ENCODE data around the gene RALGPS1. TPM values are rescaled to one million over a fixed set of nuclear protein-coding genes. Genes with fewer than 3 reads are reported as not detected.

Gene RALGPS1
- total RNA-seq, 1 donor from 2014 or later: 21.7 TPM

GRCh38 chr9:127075624-127076372 is 161.2 kb downstream of the RALGPS1 start:
- Mint-ChIP-seq H3K4me1 (no peaks in the 10 kb centered on the region), H3K27ac (no peak overlapping the region), H3K4me3 (no peak overlapping the region), H3K9me3 (peaks cover 3% of the 10 kb centered on the region), H3K27me3 (no peaks in the 10 kb centered on the region), H3K36me3 (ENCODE audit: low read depth) (peaks cover 38% of the 10 kb centered on the region)
- POLR2A ChIA-PET: no interaction called here
- CTCF ChIA-PET: no interaction called here
- DNase-seq (no peak), ATAC-seq (ENCODE audit: low read depth) (no peak)
- intact Hi-C loops (cut with micrococcal nuclease): no loop called here
- TF ChIP-seq CTCF (IDR thresholded peaks at IDR 0.05): no peak

- no peaks in the 10 kb centered on the region for H3K4me1 Mint-ChIP-seq
- no peak for TF ChIP-seq CTCF (IDR thresholded peaks at IDR 0.05)
- DNase-seq (no peak), ATAC-seq (ENCODE audit: low read depth) (no peak)
- no peaks in the 10 kb centered on the region for H3K9me3 Mint-ChIP-seq
- H3K36me3 Mint-ChIP-seq (ENCODE audit: low read depth): peaks cover 33% of the 10 kb centered on the region
- no peak overlapping the region for H3K4me3 Mint-ChIP-seq
- CTCF ChIA-PET: no interaction called here
- intact Hi-C loops (cut with micrococcal nuclease): no loop called here
- no peaks in the 10 kb centered on the region for H3K27me3 Mint-ChIP-seq
- H3K27ac Mint-ChIP-seq: no peak overlapping the region
- POLR2A ChIA-PET: no interaction called here
Observed at GRCh38 chr9:127076860-127077643, 162.5 kb downstream of the RALGPS1 start.

GRCh38 chr9:127077644-127077946 is 163.0 kb downstream of the RALGPS1 start:
- Mint-ChIP-seq H3K36me3 (ENCODE audit: low read depth) (peaks cover 28% of the 10 kb centered on the region), H3K27me3 (no peaks in the 10 kb centered on the region), H3K4me1 (no peaks in the 10 kb centered on the region), H3K27ac (no peak overlapping the region), H3K9me3 (no peaks in the 10 kb centered on the region), H3K4me3 (no peak overlapping the region)
- POLR2A ChIA-PET: no interaction called here
- no peak for TF ChIP-seq CTCF (IDR thresholded peaks at IDR 0.05)
- CTCF ChIA-PET: no interaction called here
- ATAC-seq (ENCODE audit: low read depth) (no peak), DNase-seq (no peak)
- intact Hi-C loops (cut with micrococcal nuclease): no loop called here

- ATAC-seq (ENCODE audit: low read depth) (no peak), DNase-seq (no peak)
- Mint-ChIP-seq H3K4me1 (no peaks in the 10 kb centered on the region), H3K9me3 (no peaks in the 10 kb centered on the region), H3K36me3 (ENCODE audit: low read depth) (peaks cover 25% of the 10 kb centered on the region), H3K4me3 (no peak overlapping the region), H3K27ac (no peak overlapping the region), H3K27me3 (no peaks in the 10 kb centered on the region)
- CTCF ChIA-PET: interaction anchor here (0.7 kb wide), 1 partner anchor 18 kb away, joined by 3 read pairs; no protein-coding TSS in a partner anchor
- no peak for TF ChIP-seq CTCF (IDR thresholded peaks at IDR 0.05)
- intact Hi-C loops (cut with micrococcal nuclease): no loop called here
- POLR2A ChIA-PET: no interaction called here
Observed at GRCh38 chr9:127078336-127078735, 163.8 kb downstream of the RALGPS1 start.

DNA sequence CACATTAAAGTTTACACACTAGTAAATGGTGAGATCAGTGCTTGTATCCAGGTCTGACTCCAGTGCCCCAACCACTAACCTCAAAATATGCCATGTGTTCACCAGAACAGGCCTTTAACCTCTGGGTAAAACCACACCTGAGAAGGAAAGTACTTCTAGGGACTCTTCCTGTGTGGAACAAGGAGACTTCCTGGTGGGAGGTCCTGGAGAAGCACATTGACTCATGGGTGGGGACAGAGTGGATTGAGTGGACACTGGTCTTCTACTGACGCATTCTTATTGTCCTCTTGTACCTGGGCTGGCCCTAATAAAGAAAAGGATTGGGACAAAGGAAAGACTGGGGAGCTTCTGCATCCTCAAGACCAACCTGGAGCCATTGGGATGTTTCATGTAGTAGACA is 164.4 kb downstream of the RALGPS1 start:
- H3K4me1 Mint-ChIP-seq: no peaks in the 10 kb centered on the region
- intact Hi-C loops (cut with micrococcal nuclease): no loop called here

More for the DNA sequence above, 164.4 kb downstream of the RALGPS1 start:
- ChIA-PET CTCF (interaction anchor here (0.7 kb wide), 1 partner anchor 19 kb away, joined by 3 read pairs; no protein-coding TSS in a partner anchor), POLR2A (no interaction called here)
- Mint-ChIP-seq H3K27ac (no peak overlapping the region), H3K27me3 (no peaks in the 10 kb centered on the region), H3K4me3 (no peak overlapping the region), H3K36me3 (ENCODE audit: low read depth) (peaks cover 25% of the 10 kb centered on the region), H3K9me3 (no peaks in the 10 kb centered on the region)
- DNase-seq: no peak
- no peak for TF ChIP-seq CTCF (IDR thresholded peaks at IDR 0.05)
- ATAC-seq (ENCODE audit: low read depth): no peak
